Measurements from ENCODE around the gene STAU1. TPM values are rescaled to one million over a fixed set of nuclear protein-coding genes. Genes with fewer than 3 reads are reported as not detected.

The STAU1 gene, protein sequence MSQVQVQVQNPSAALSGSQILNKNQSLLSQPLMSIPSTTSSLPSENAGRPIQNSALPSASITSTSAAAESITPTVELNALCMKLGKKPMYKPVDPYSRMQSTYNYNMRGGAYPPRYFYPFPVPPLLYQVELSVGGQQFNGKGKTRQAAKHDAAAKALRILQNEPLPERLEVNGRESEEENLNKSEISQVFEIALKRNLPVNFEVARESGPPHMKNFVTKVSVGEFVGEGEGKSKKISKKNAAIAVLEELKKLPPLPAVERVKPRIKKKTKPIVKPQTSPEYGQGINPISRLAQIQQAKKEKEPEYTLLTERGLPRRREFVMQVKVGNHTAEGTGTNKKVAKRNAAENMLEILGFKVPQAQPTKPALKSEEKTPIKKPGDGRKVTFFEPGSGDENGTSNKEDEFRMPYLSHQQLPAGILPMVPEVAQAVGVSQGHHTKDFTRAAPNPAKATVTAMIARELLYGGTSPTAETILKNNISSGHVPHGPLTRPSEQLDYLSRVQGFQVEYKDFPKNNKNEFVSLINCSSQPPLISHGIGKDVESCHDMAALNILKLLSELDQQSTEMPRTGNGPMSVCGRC
- 38.1 and 40.3 TPM in 2 replicates for total RNA-seq

DNA sequence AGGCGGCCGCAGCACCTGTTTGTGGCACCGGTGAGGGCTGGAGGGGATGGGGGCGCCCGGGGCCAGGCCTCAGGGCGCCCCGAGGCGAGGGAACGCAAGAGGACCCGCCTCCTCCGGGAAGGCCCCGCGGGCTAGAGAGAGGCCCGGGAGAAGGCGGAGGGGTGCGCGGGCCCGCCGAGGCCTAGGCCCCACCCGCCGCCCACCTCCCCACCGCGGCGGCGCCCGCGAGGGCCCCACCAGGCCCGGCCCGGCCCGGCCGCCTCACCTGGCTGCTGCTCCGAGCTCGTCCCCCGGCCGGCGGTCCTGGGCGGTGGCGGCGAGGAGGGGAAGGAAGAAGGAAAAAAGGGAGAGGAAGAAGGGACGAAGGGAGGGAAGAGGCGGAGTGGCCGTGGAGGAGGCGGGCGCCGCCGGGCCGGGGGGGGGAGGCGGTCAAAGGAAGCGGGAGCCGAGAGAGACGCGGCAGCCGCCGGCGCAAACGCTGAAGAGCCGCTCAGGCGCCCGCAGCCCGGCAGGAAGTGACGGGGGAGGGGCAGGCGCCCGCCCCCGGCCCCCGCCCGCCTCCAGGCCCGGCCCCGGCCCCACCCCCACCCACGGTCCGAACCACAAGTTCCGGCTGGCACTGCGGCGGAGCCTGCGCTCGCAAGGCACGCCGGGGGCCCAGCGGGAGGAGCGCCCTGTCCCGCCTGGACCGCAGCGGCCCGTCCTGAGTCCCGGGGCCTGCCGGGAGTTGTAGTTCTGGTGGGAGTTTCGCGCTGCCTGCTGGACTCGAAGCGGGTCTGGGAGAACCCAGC is at the start of gene STAU1:
STAU1 (minus strand) TSS at position 484 of the 791 bp plus-strand sequence. CDS start 22,133 bp downstream, outside the sequence.

GRCh38 chr20:49219091-49219923 is 31.2 kb upstream of the STAU1 start, which contains the start of gene DDX27:
Gene DDX27 (plus strand): TSS chr20:49219416. CDS start chr20:49219449, 33 bp downstream.

Other genes starting within 250 kb of the STAU1 start
- 111 and 121 TPM in 2 replicates for gene CSE1L, start 142.0 kb downstream of the STAU1 start, total RNA-seq
- gene DDX27, start 31.1 kb upstream of the STAU1 start, total RNA-seq, result 27.9 and 29.8 TPM in 2 replicates
- 26.0 and 46.8 TPM in 2 replicates for gene ZNFX1, start 89.7 kb upstream of the STAU1 start, total RNA-seq

Measured in epithelial cell of umbilical artery (primary cell).